IMR-90 (cell line): ENCODE results near the gene ZDHHC16. TPM values are rescaled to one million over a fixed set of nuclear protein-coding genes. Genes with fewer than 3 reads are reported as not detected.

Experiments used
- ATAC-seq: fragments of 200-7000 bp; cut with Tn5 transposase; 2 replicates; pipeline ENCODE4 v1.9.1; 2020; ENCODE audit warnings: low read depth, mild to moderate bottlenecking, moderate library complexity
- BruUV-seq: library from RNA; stranded (reverse); fragments of 400-500 nt; replicated peaks from 2 replicates; lab custom pipeline; 2021; lab: Mats Ljungman, UMichigan
- CTCF ChIA-PET: fragments of 300-600 bp; formaldehyde crosslinking; extraction: SDS; loops from one replicate; lab custom pipeline; 2021; ENCODE audit warnings: antibody characterized with exemption; lab: Yijun Ruan, JAX
- POLR2A ChIA-PET: fragments of 300-600 bp; sonication (Branson Sonifier 250); formaldehyde crosslinking; loops from one replicate; lab custom pipeline; 2022; ENCODE audit warnings: antibody characterized with exemption; ENCODE audit not compliant: unreplicated experiment; lab: Charles Lee
- DNase-seq: peaks from one replicate; pipeline ENCODE4 v3.0.0; 2013
- H2AFZ ChIP-seq: replicated peaks from 2 replicates; pipeline ENCODE3; 2013; ENCODE audit warnings: low read length, mild to moderate bottlenecking; ENCODE audit not compliant: poor library complexity
- H2AK5ac ChIP-seq: 2 replicates; pipeline ENCODE4 v1.6.1; 2013; ENCODE audit warnings: low read depth, low read length, inconsistent platforms
- H2AK9ac ChIP-seq: replicated peaks from 2 replicates; pipeline ENCODE3; 2013; ENCODE audit warnings: mild to moderate bottlenecking, low read depth, low read length, moderate library complexity; ENCODE audit not compliant: poor library complexity
- H2BK120ac ChIP-seq: 2 replicates; pipeline ENCODE4 v1.6.1; 2013; ENCODE audit warnings: low read depth, low read length, inconsistent platforms
- H2BK15ac ChIP-seq: 3 replicates; pipeline ENCODE4 v1.6.1; 2013; ENCODE audit warnings: low read depth, low read length, inconsistent platforms
- H2BK20ac ChIP-seq: 2 replicates; pipeline ENCODE4 v1.6.1; 2013; ENCODE audit warnings: low read depth, mild to moderate bottlenecking, inconsistent platforms, low read length, moderate library complexity
- H2BK5ac ChIP-seq: 2 replicates; pipeline ENCODE4 v1.6.1; 2013; ENCODE audit warnings: mild to moderate bottlenecking, low read depth, low read length, inconsistent platforms; ENCODE audit not compliant: poor library complexity, severe bottlenecking
- H3K14ac ChIP-seq: replicated peaks from 2 replicates; pipeline ENCODE4 v1.6.1; 2013; ENCODE audit warnings: low read depth, low read length, inconsistent platforms
- H3K18ac ChIP-seq: 2 replicates; pipeline ENCODE4 v1.6.1; 2013; ENCODE audit warnings: low read depth, low read length, control low read depth
- H3K23ac ChIP-seq: 2 replicates; pipeline ENCODE4 v1.6.1; 2013; ENCODE audit warnings: low read depth, low read length, inconsistent platforms
- H3K27ac ChIP-seq: 2 replicates; pipeline ENCODE4 v1.5.1; 2013; ENCODE audit warnings: mild to moderate bottlenecking, control low read depth, low read length; ENCODE audit not compliant: insufficient read depth
- H3K27me3 ChIP-seq: 2 replicates; pipeline ENCODE4 v1.6.1; 2013; ENCODE audit warnings: low read length; ENCODE audit not compliant: control insufficient read depth, insufficient read depth
- H3K36me3 ChIP-seq: 2 replicates; pipeline ENCODE4 v1.6.1; 2013; ENCODE audit warnings: low read length, mixed read lengths; ENCODE audit not compliant: control insufficient read depth, insufficient read depth
- H3K4ac ChIP-seq: 2 replicates; pipeline ENCODE4 v1.6.1; 2013; ENCODE audit warnings: low read depth, low read length, inconsistent platforms
- H3K4me1 ChIP-seq: 2 replicates; pipeline ENCODE4 v1.6.1; 2013; ENCODE audit warnings: low read length, mixed read lengths; ENCODE audit not compliant: control insufficient read depth, insufficient read depth
- H3K4me2 ChIP-seq: 2 replicates; pipeline ENCODE4 v1.6.1; 2013; ENCODE audit warnings: low read depth, mild to moderate bottlenecking, control low read depth, low read length, moderate library complexity
- H3K4me3 ChIP-seq: 2 replicates; pipeline ENCODE4 v1.5.1; 2013; ENCODE audit warnings: low read depth, mild to moderate bottlenecking, control low read depth, low read length, moderate library complexity; ENCODE audit not compliant: insufficient read depth
- H3K56ac ChIP-seq: 2 replicates; pipeline ENCODE4 v1.6.1; 2013; ENCODE audit warnings: low read length, inconsistent platforms; ENCODE audit not compliant: insufficient read depth; ENCODE audit errors: extremely low read depth
- H3K79me1 ChIP-seq, 2 experiments: 2 replicates each; pipeline ENCODE4 v1.6.1; 2013; ENCODE audit warnings: low read length in 2 of 2, inconsistent platforms in 1 of 2, low read depth in 1 of 2
- H3K9ac ChIP-seq: 2 replicates; pipeline ENCODE4 v1.6.1; 2013; ENCODE audit warnings: low read depth, low read length, control low read depth
- H3K9me1 ChIP-seq: 2 replicates; pipeline ENCODE4 v1.6.1; 2013; ENCODE audit warnings: low read length, inconsistent platforms; ENCODE audit not compliant: insufficient read depth
- H3K9me3 ChIP-seq: 2 replicates; pipeline ENCODE4 v1.6.1; 2013; ENCODE audit warnings: low read length; ENCODE audit not compliant: control insufficient read depth, insufficient read depth
- H4K20me1 ChIP-seq: 2 replicates; pipeline ENCODE4 v1.6.1; 2013; ENCODE audit warnings: low read length, inconsistent platforms; ENCODE audit not compliant: insufficient read depth
- H4K5ac ChIP-seq: 2 replicates; pipeline ENCODE4 v1.6.1; 2013; ENCODE audit warnings: mild to moderate bottlenecking, low read depth, low read length, control low read depth
- H4K8ac ChIP-seq, 2 experiments: 2 replicates each; pipeline ENCODE4 v1.6.1; 2013; ENCODE audit warnings: low read depth in 2 of 2, low read length in 2 of 2, control low read depth in 1 of 2, inconsistent platforms in 1 of 2
- H4K91ac ChIP-seq: 2 replicates; pipeline ENCODE4 v1.6.1; 2013; ENCODE audit warnings: low read depth, low read length, inconsistent platforms; ENCODE audit not compliant: insufficient read depth
- BHLHE40 ChIP-seq: fragments of 150-350 bp; IDR thresholded peaks from 2 replicates; pipeline ENCODE4 v1.6.1; 2016; ENCODE audit warnings: mild to moderate bottlenecking, low read depth, low read length
- CEBPB ChIP-seq: IDR thresholded peaks from 2 replicates; pipeline ENCODE4 v1.6.1; 2012; ENCODE audit warnings: low read depth, low read length, improper control_type of control experiment
- CHD1 ChIP-seq: IDR thresholded peaks from 2 replicates; pipeline ENCODE4 v1.6.1; 2012; ENCODE audit warnings: low read depth, low read length, improper control_type of control experiment
- CTCF ChIP-seq: conservative IDR thresholded peaks from 2 replicates; pipeline ENCODE4 v1.5.1; 2012; ENCODE audit warnings: mild to moderate bottlenecking, low read depth, low read length, improper control_type of control experiment
- ELK1 ChIP-seq: fragments of 150-350 bp; IDR thresholded peaks from 2 replicates; pipeline ENCODE4 v1.6.1; 2016; ENCODE audit warnings: low read depth, mild to moderate bottlenecking, low read length, moderate library complexity, borderline replicate concordance
- FOS ChIP-seq: fragments of 150-350 bp; IDR thresholded peaks from 2 replicates; pipeline ENCODE4 v1.6.1; 2016; ENCODE audit warnings: low read depth, low read length
- MAZ ChIP-seq: IDR thresholded peaks from 2 replicates; pipeline ENCODE4 v1.6.1; 2012; ENCODE audit warnings: low read depth, mild to moderate bottlenecking, low read length, improper control_type of control experiment, moderate library complexity, borderline replicate concordance
- MXI1 ChIP-seq: IDR thresholded peaks from 2 replicates; pipeline ENCODE4 v1.6.1; 2012; ENCODE audit warnings: low read depth, mild to moderate bottlenecking, low read length, moderate library complexity, borderline replicate concordance
- NFE2L2 ChIP-seq: fragments of 150-350 bp; IDR thresholded peaks from 2 replicates; pipeline ENCODE4 v1.6.1; 2016; ENCODE audit warnings: low read depth, mild to moderate bottlenecking, low read length
- POLR2A ChIP-seq: IDR thresholded peaks from 2 replicates; pipeline ENCODE4 v1.6.1; 2012; ENCODE audit warnings: mild to moderate bottlenecking, low read depth, low read length
- RAD21 ChIP-seq: IDR thresholded peaks from 2 replicates; pipeline ENCODE4 v1.6.1; 2012; ENCODE audit warnings: low read length, improper control_type of control experiment
- RCOR1 ChIP-seq: IDR thresholded peaks from 2 replicates; pipeline ENCODE4 v1.6.1; 2012; ENCODE audit warnings: mild to moderate bottlenecking, low read length, improper control_type of control experiment; ENCODE audit not compliant: insufficient replicate concordance
- RFX5 ChIP-seq: IDR thresholded peaks from 2 replicates; pipeline ENCODE4 v1.8.0; 2012; ENCODE audit warnings: low read depth, mild to moderate bottlenecking, low read length, moderate library complexity
- SMC3 ChIP-seq: fragments of 150-350 bp; IDR thresholded peaks from 2 replicates; pipeline ENCODE4 v1.6.1; 2016; ENCODE audit warnings: low read depth, mild to moderate bottlenecking, antibody characterized with exemption, low read length, moderate library complexity
- USF2 ChIP-seq: fragments of 150-350 bp; IDR thresholded peaks from 2 replicates; pipeline ENCODE4 v1.6.1; 2017; ENCODE audit warnings: mild to moderate bottlenecking, antibody characterized with exemption, low read length, low read depth
- WGBS, 2 experiments: methylation state at CpG; one replicate each; pipeline versions ENCODE4 v1.1.5 to v1.1.7; 2013; ENCODE audit warnings: missing lambda C conversion rate in 2 of 2; ENCODE audit not compliant: insufficient read length in 1 of 2; ENCODE audit errors: extremely low coverage in 2 of 2; 5-methylcytosine and 5-hydroxymethylcytosine counted together
- dilution Hi-C: fragments of 300-500 bp; cut with HindIII; formaldehyde crosslinking; loops from one replicate; pipeline ENCODE4 v1.14.3; 2018; ENCODE audit warnings: low sequenced_read_pairs; ENCODE audit not compliant: unreplicated experiment
- in situ Hi-C: fragments of 300-500 bp; cut with MboI; formaldehyde crosslinking; loops from 3 replicates; pipeline ENCODE4 v1.14.3; 2019; ENCODE audit warnings: low sequenced_read_pairs, inconsistent platforms, mixed read lengths
- intact Hi-C: fragments of 100-400 bp; cut with micrococcal nuclease; formaldehyde crosslinking; loops from 2 replicates; pipeline ENCODE4 v1.10.0; 2022
- polyA plus RNA-seq, 3 experiments: library from polyadenylated mRNA; depleted of rRNA; stranded (reverse); fragments of >200 nt; gene quantifications; 2 replicates each; pipeline ENCODE4 v1.2.3, GENCODE V29; 2012; ENCODE audit warnings: low replicate concordance in 1 of 3
- total RNA-seq: library from RNA; depleted of rRNA; stranded (reverse); fragments of >200 nt; gene quantifications from 2 replicates; pipeline ENCODE4 v1.2.3, GENCODE V29; 2012

Gene ZDHHC16
- total and polyA plus RNA-seq, 2 of the 4 experiments (the other 2 are of a cell fraction): 54.7 to 64.0 TPM

GRCh38 chr10:97482381-97482780, 36.4 kb downstream of the ZDHHC16 start:
- Histone ChIP-seq H2AK5ac (no peak overlapping the region), H3K27ac (no peak overlapping the region), H3K4me1 (peaks cover 7% of the 10 kb centered on the region), H4K91ac (no peak overlapping the region), H2AFZ (no peak overlapping the region), H3K79me1 (peaks cover 26 to 78% of the 10 kb centered on the region in 2 experiments), H2BK20ac (no peak overlapping the region), H3K18ac (no peak overlapping the region), H3K9ac (no peak overlapping the region), H4K8ac (no peak overlapping the region), H4K20me1 (peaks cover 32% of the 10 kb centered on the region), H3K9me3 (no peaks in the 10 kb centered on the region), H3K14ac (no peak overlapping the region), H3K36me3 (peaks cover 28% of the 10 kb centered on the region), H3K4ac (no peak overlapping the region), H2AK9ac (no peak overlapping the region), H3K27me3 (no peaks in the 10 kb centered on the region), H2BK15ac (no peak overlapping the region), H3K4me2 (no peak overlapping the region), H3K4me3 (no peak overlapping the region), H4K5ac (no peak overlapping the region), H3K56ac (no peak overlapping the region), H2BK120ac (no peak overlapping the region), H3K23ac (no peak overlapping the region), H3K9me1 (peaks cover 18% of the 10 kb centered on the region), H2BK5ac (peak overlapping the region; percentile 39)
- in situ Hi-C loops (no loop called here), dilution Hi-C loops (no loop called here), intact Hi-C loops (no loop called here)
- DNase-seq (no peak), ATAC-seq (no peak)
- no TSS peak for BruUV-seq
- CTCF ChIA-PET: no interaction called here
- WGBS, 2 experiments: 89% methylated on average over 1 of the region's 1 CpG; no CpG with 5 or more reads in 1 of the 2 experiments
- no peak for TF ChIP-seq MXI1
- no peak for TF ChIP-seq USF2
- TF ChIP-seq BHLHE40: no peak
- no peak for TF ChIP-seq MAZ
- no peak for TF ChIP-seq FOS
- no peak for TF ChIP-seq CEBPB
- TF ChIP-seq NFE2L2: no peak
- no peak for TF ChIP-seq CHD1
- no peak for TF ChIP-seq RAD21
- TF ChIP-seq CTCF: no peak
- TF ChIP-seq SMC3: no peak
- TF ChIP-seq RCOR1: no peak
- no peak for TF ChIP-seq RFX5
- TF ChIP-seq ELK1: no peak
- no peak for TF ChIP-seq POLR2A
- POLR2A ChIA-PET: no interaction called here
